IPS-18c (cell line): Measurements from ENCODE around the gene ADAMTS12.

Experiments used
- H3K4me3 ChIP-seq: 2 replicates; pipeline ENCODE4 v1.7.0; 2013; ENCODE audit warnings: low read depth, mild to moderate bottlenecking, low read length, moderate library complexity; ENCODE audit not compliant: insufficient read depth
- H3K9me3 ChIP-seq: one replicate; pipeline ENCODE4 v1.6.1; 2013; ENCODE audit warnings: mild to moderate bottlenecking, low read length, moderate library complexity; ENCODE audit not compliant: control insufficient read depth, insufficient read depth

ADAMTS12 gene

GRCh38 chr5:33891788-33892619 is at the start of gene ADAMTS12:
Gene ADAMTS12 (minus strand): TSS chr5:33891990. CDS start chr5:33891856, 134 bp downstream.
- Histone ChIP-seq H3K4me3 (peak within 1 kb of the TSS; percentile 37), H3K9me3 (no peaks in the 10 kb centered on the region)

- H3K9me3 ChIP-seq: no peaks in the 10 kb centered on the region
- H3K4me3 ChIP-seq: no peak overlapping the region
Measured at GRCh38 chr5:33941090-33941489, 49.3 kb upstream of the ADAMTS12 start.

- no peaks in the 10 kb centered on the region for H3K9me3 ChIP-seq
- H3K4me3 ChIP-seq: no peak overlapping the region
Measured at GRCh38 chr5:33939556-33940262, 47.9 kb upstream of the ADAMTS12 start.

GRCh38 chr5:33938881-33939280 is 47.1 kb upstream of the ADAMTS12 start:
- Histone ChIP-seq H3K9me3 (no peaks in the 10 kb centered on the region), H3K4me3 (no peak overlapping the region)

GRCh38 chr5:33938507-33938796 is 46.7 kb upstream of the ADAMTS12 start:
- Histone ChIP-seq H3K9me3 (no peaks in the 10 kb centered on the region), H3K4me3 (no peak overlapping the region)

GRCh38 chr5:33937707-33938506 is 46.1 kb upstream of the ADAMTS12 start:
- H3K9me3 ChIP-seq: no peaks in the 10 kb centered on the region
- H3K4me3 ChIP-seq: no peak overlapping the region

GRCh38 chr5:33937017-33937706 is 45.4 kb upstream of the ADAMTS12 start:
- H3K4me3 ChIP-seq: no peak overlapping the region

GRCh38 chr5:33936381-33937016 is 44.7 kb upstream of the ADAMTS12 start, which contains the start of gene RXFP3:
Gene RXFP3 (plus strand): TSS chr5:33936386. CDS start chr5:33936741, 355 bp downstream.
- peak within 1 kb of the TSS; percentile 69 for H3K4me3 ChIP-seq
- no peaks in the 10 kb centered on the region for H3K9me3 ChIP-seq

More at GRCh38 chr5:33937017-33937706, 45.4 kb upstream of the ADAMTS12 start:
- no peaks in the 10 kb centered on the region for H3K9me3 ChIP-seq

- H3K4me3 ChIP-seq: peak overlapping the region; percentile 69
- no peaks in the 10 kb centered on the region for H3K9me3 ChIP-seq
Measured at GRCh38 chr5:33936004-33936380, 44.2 kb upstream of the ADAMTS12 start.

GRCh38 chr5:33934176-33934575 is 42.4 kb upstream of the ADAMTS12 start:
- Histone ChIP-seq H3K4me3 (no peak overlapping the region), H3K9me3 (no peaks in the 10 kb centered on the region)

GRCh38 chr5:33933723-33934169 is 42.0 kb upstream of the ADAMTS12 start:
- no peak overlapping the region for H3K4me3 ChIP-seq
- H3K9me3 ChIP-seq: no peaks in the 10 kb centered on the region

GRCh38 chr5:33931136-33931535 is 39.3 kb upstream of the ADAMTS12 start:
- Histone ChIP-seq H3K9me3 (no peaks in the 10 kb centered on the region), H3K4me3 (no peak overlapping the region)

- Histone ChIP-seq H3K9me3 (no peaks in the 10 kb centered on the region), H3K4me3 (peak overlapping the region; percentile 10; the same call in 1 of the 2 replicates)
Measured at GRCh38 chr5:33929925-33930690, 38.3 kb upstream of the ADAMTS12 start.

- H3K4me3 ChIP-seq: no peak overlapping the region
- no peaks in the 10 kb centered on the region for H3K9me3 ChIP-seq
Measured at GRCh38 chr5:33928283-33928682, 36.5 kb upstream of the ADAMTS12 start.

GRCh38 chr5:33927685-33928084 is 35.9 kb upstream of the ADAMTS12 start:
- Histone ChIP-seq H3K9me3 (no peaks in the 10 kb centered on the region), H3K4me3 (no peak overlapping the region)

GRCh38 chr5:33925278-33925677 is 33.5 kb upstream of the ADAMTS12 start:
- H3K9me3 ChIP-seq: no peaks in the 10 kb centered on the region
- H3K4me3 ChIP-seq: no peak overlapping the region
